HepG2 (cell line): ENCODE data around the gene MAEA. TPM values are rescaled to one million over a fixed set of nuclear protein-coding genes. Genes with fewer than 3 reads are reported as not detected.

Source experiments
- ATAC-seq: fragments of 200-7000 bp; cut with Tn5 transposase; 3 replicates; pipeline ENCODE4 v1.9.1; 2020; ENCODE audit warnings: mild to moderate bottlenecking, moderate library complexity
- BruUV-seq: library from RNA; stranded (reverse); fragments of 400-500 nt; replicated peaks from 2 replicates; lab custom pipeline; 2021; lab: Mats Ljungman, UMichigan
- CTCF ChIA-PET: fragments of 300-600 bp; formaldehyde crosslinking; extraction: SDS; loops from one replicate; lab custom pipeline; 2021; ENCODE audit warnings: low total read pairs, inconsistent platforms, low intra/inter-chr PET ratio; lab: Yijun Ruan, JAX
- POLR2A ChIA-PET: fragments of 350-600 bp; sonication (Branson Sonifier 250); formaldehyde crosslinking; loops from one replicate; lab custom pipeline; 2020; ENCODE audit warnings: antibody characterized with exemption, inconsistent platforms; lab: Yijun Ruan, JAX
- DNase-seq: peaks from one replicate; pipeline ENCODE4 v3.0.0-alpha.2; 2015; ENCODE audit warnings: low spot score
- FAIRE-seq: peaks from 3 replicates; lab custom pipeline; 2011; peaks lifted over from hg19 to GRCh38; lab: Jason Lieb, UNC
- H2AFZ ChIP-seq: one replicate; pipeline ENCODE4 v1.6.1; 2011; ENCODE audit warnings: low read length, inconsistent platforms
- H3K27ac ChIP-seq: fragments of 300-600 bp; 3 replicates; pipeline ENCODE4 v1.8.0; 2011; ENCODE audit warnings: mixed run types, mild to moderate bottlenecking, mixed read lengths, low read length, inconsistent platforms; ENCODE audit not compliant: insufficient read depth; ENCODE audit errors: extremely low read length
- H3K27me3 ChIP-seq, 2 experiments: fragments of 200-600 bp in 1 of 2; 2 replicates in 1 of 2; 3 replicates in 1 of 2; pipeline versions ENCODE4 v1.6.0 to v1.8.0; 2011; ENCODE audit warnings: low read length in 2 of 2, mild to moderate bottlenecking in 2 of 2, moderate library complexity in 2 of 2, inconsistent platforms in 1 of 2; ENCODE audit not compliant: insufficient read depth in 2 of 2, control insufficient read depth in 1 of 2
- H3K36me3 ChIP-seq, 2 experiments: fragments of 200-600 bp in 1 of 2; replicated peaks in 1 of 2; 2 replicates in 1 of 2; 3 replicates in 1 of 2; pipeline versions ENCODE4 v1.5.1 to v1.8.0; 2011; ENCODE audit warnings: low read length in 2 of 2, inconsistent platforms in 1 of 2; ENCODE audit not compliant: insufficient read depth in 2 of 2, control insufficient read depth in 1 of 2
- H3K4me1 ChIP-seq: 2 replicates; pipeline ENCODE4 v1.5.1; 2012; ENCODE audit warnings: low read length, inconsistent platforms; ENCODE audit not compliant: insufficient read depth
- H3K4me2 ChIP-seq: 2 replicates; pipeline ENCODE4 v1.6.0; 2011; ENCODE audit warnings: low read depth, low read length, inconsistent platforms
- H3K4me3 ChIP-seq, 3 experiments: fragments of 200-600 bp in 1 of 3; sonication (generic), shearing (Covaris generic) in 1 of 3; replicated peaks in 1 of 3; 2 replicates each; pipeline ENCODE4 v1.5.1; 2011 to 2016; ENCODE audit warnings: low read length in 3 of 3, inconsistent platforms in 2 of 3, low read depth in 2 of 3, mild to moderate bottlenecking in 2 of 3, control low read depth in 1 of 3, mixed read lengths in 1 of 3; ENCODE audit not compliant: insufficient read depth in 1 of 3
- H3K79me2 ChIP-seq: one replicate; pipeline ENCODE4 v1.6.1; 2011; ENCODE audit warnings: low read length, inconsistent platforms; ENCODE audit not compliant: insufficient read depth
- H3K9ac ChIP-seq: 2 replicates; pipeline ENCODE4 v1.6.0; 2011; ENCODE audit warnings: mild to moderate bottlenecking, low read depth, low read length, inconsistent platforms; ENCODE audit not compliant: insufficient read depth
- H3K9me3 ChIP-seq: 2 replicates; pipeline ENCODE4 v1.5.1; 2012; ENCODE audit warnings: mild to moderate bottlenecking, low read length
- H4K20me1 ChIP-seq: 2 replicates; pipeline ENCODE4 v1.6.0; 2011; ENCODE audit warnings: inconsistent platforms, mild to moderate bottlenecking, low read length, moderate library complexity; ENCODE audit not compliant: insufficient read depth
- BCL6 ChIP-seq: IDR thresholded peaks from 2 replicates; pipeline ENCODE4 v1.6.1; 2016; ENCODE audit warnings: missing genetic modification reagents, missing compliant biosample characterization
- HOXD1 ChIP-seq: sonication (generic); formaldehyde crosslinking; IDR thresholded peaks from 2 replicates; pipeline ENCODE4 v1.5.0; 2020; ENCODE audit warnings: missing genetic modification reagents
- NFRKB ChIP-seq: fragments of 450-650 bp; IDR thresholded peaks from 2 replicates; pipeline ENCODE4 v1.6.1; 2017
- TSC22D2 ChIP-seq: sonication (generic); formaldehyde crosslinking; IDR thresholded peaks from 2 replicates; pipeline ENCODE4 v1.5.1; 2020; ENCODE audit warnings: missing genetic modification reagents, mild to moderate bottlenecking, borderline replicate concordance
- U2AF1 ChIP-seq: fragments of 200-400 bp; formaldehyde crosslinking; optimal IDR thresholded peaks from 2 replicates; pipeline ENCODE3; 2017; ENCODE audit warnings: mild to moderate bottlenecking, low read depth, low read length
- ZHX1 ChIP-seq: sonication (generic); formaldehyde crosslinking; IDR thresholded peaks from 2 replicates; pipeline ENCODE4 v1.8.1; 2022; ENCODE audit warnings: low read depth, mild to moderate bottlenecking, missing genetic modification reagents
- ZNF335 ChIP-seq: sonication (generic); formaldehyde crosslinking; IDR thresholded peaks from 2 replicates; pipeline ENCODE4 v1.4.0; 2020; ENCODE audit warnings: missing genetic modification reagents
- ZNF512B ChIP-seq: sonication (generic); formaldehyde crosslinking; IDR thresholded peaks from 2 replicates; pipeline ENCODE4 v1.5.1; 2020; ENCODE audit warnings: missing genetic modification reagents, mild to moderate bottlenecking, borderline replicate concordance
- WGBS: methylation state at CpG from one replicate; pipeline ENCODE4 v1.1.6; 2017; ENCODE audit warnings: low lambda C conversion rate; 5-methylcytosine and 5-hydroxymethylcytosine counted together
- in situ Hi-C: cut with HindIII; loops from 2 replicates; pipeline ENCODE4 v1.10.0; 2017; ENCODE audit warnings: low pct_unique_long_range_greater_than_20kb; ENCODE audit not compliant: extremely low pct_ligation_motif_present
- intact Hi-C: fragments of 100-400 bp; cut with micrococcal nuclease; formaldehyde crosslinking; loops from one replicate; pipeline ENCODE4 v1.10.0; 2022; ENCODE audit not compliant: unreplicated experiment
- polyA plus RNA-seq, 8 experiments: library from polyadenylated mRNA; depleted of rRNA in 3 of 8; stranded (reverse) in 7 of 8; unstranded in 1 of 8; fragments of >200 nt; fragmentation: Illumina TruSeq in 4 of 8; extraction: Trizol in 4 of 8; gene quantifications; 2 replicates each; pipeline versions ENCODE4 v1.2.1 to v1.2.3, GENCODE V29; 2011 to 2016; ENCODE audit warnings: low read depth in 4 of 8, missing spikeins in 1 of 8, mixed read lengths in 1 of 8; ENCODE audit not compliant: insufficient read depth in 1 of 8
- total RNA-seq, 5 experiments: library from RNA; depleted of rRNA; stranded (reverse); fragments of >200 nt; fragmentation: Illumina TruSeq; extraction: Trizol; gene quantifications; 2 replicates each; pipeline ENCODE4 v1.2.3, GENCODE V29; 2016; ENCODE audit warnings: low read depth in 1 of 5
- TF ChIP-seq, protein P1 (sequence below): sonication (generic); formaldehyde crosslinking; IDR thresholded peaks from 2 replicates; pipeline ENCODE4 v1.8.0; 2022; ENCODE audit warnings: mild to moderate bottlenecking, missing genetic modification reagents
- TF ChIP-seq, protein P2 (sequence below): sonication (generic); formaldehyde crosslinking; IDR thresholded peaks from 2 replicates; pipeline ENCODE4 v1.4.0; 2020; ENCODE audit warnings: missing genetic modification reagents, borderline replicate concordance
- TF ChIP-seq, protein P3 (sequence below): sonication (generic); formaldehyde crosslinking; conservative IDR thresholded peaks from 2 replicates; pipeline ENCODE4 v1.8.1; 2023; ENCODE audit warnings: missing genetic modification reagents

MAEA gene
- total and polyA plus RNA-seq, 2 of the 13 experiments (the other 11 are each of a cell fraction or from before 2014, with no cell fraction given), result 52.0 to 57.1 TPM

DNA sequence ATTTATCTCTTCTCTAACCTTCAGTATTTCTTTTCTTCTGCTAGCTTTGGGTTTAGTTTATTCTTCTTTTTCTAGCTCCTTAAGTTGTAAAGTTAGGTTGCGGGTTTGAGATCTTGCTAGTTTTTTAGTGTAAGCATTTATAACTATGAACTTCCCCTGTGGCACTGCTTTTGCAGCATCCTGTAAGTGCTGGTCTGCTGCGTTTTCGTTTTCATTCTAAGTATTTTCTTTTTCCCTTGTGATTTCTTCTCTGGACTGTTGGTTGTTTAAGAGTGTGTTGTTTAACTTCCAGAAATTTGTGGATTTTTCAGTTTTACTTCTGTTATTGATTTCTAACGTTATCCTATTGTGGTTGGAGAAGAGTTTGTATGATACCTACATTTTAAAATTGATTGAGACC, 29.7 kb upstream of the MAEA start:
- Histone ChIP-seq H3K9ac (no peak overlapping the region), H3K9me3 (peaks cover 11% of the 10 kb centered on the region), H3K27ac (no peak overlapping the region), H4K20me1 (no peaks in the 10 kb centered on the region), H3K4me2 (no peak overlapping the region), H3K27me3 (no peaks in the 10 kb centered on the region), H3K36me3 (no peaks in the 10 kb centered on the region), H2AFZ (no peak overlapping the region), H3K4me3 (no peak overlapping the region), H3K4me1 (no peaks in the 10 kb centered on the region), H3K79me2 (no peaks in the 10 kb centered on the region)
- in situ Hi-C loops, result no loop called here
- no peak for DNase-seq
- intact Hi-C loops, result no loop called here
- BruUV-seq, result no TSS peak
- ChIA-PET CTCF (no interaction called here), POLR2A (no interaction called here)
- 64% methylated on average over 4 of the region's 4 CpGs for WGBS
- no peak for ATAC-seq
- no peak for FAIRE-seq
- TF ChIP-seq, protein P1, sequence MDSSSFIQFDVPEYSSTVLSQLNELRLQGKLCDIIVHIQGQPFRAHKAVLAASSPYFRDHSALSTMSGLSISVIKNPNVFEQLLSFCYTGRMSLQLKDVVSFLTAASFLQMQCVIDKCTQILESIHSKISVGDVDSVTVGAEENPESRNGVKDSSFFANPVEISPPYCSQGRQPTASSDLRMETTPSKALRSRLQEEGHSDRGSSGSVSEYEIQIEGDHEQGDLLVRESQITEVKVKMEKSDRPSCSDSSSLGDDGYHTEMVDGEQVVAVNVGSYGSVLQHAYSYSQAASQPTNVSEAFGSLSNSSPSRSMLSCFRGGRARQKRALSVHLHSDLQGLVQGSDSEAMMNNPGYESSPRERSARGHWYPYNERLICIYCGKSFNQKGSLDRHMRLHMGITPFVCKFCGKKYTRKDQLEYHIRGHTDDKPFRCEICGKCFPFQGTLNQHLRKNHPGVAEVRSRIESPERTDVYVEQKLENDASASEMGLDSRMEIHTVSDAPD (CRISPR knock-in tag), result no peak
- TF ChIP-seq, protein P2, sequence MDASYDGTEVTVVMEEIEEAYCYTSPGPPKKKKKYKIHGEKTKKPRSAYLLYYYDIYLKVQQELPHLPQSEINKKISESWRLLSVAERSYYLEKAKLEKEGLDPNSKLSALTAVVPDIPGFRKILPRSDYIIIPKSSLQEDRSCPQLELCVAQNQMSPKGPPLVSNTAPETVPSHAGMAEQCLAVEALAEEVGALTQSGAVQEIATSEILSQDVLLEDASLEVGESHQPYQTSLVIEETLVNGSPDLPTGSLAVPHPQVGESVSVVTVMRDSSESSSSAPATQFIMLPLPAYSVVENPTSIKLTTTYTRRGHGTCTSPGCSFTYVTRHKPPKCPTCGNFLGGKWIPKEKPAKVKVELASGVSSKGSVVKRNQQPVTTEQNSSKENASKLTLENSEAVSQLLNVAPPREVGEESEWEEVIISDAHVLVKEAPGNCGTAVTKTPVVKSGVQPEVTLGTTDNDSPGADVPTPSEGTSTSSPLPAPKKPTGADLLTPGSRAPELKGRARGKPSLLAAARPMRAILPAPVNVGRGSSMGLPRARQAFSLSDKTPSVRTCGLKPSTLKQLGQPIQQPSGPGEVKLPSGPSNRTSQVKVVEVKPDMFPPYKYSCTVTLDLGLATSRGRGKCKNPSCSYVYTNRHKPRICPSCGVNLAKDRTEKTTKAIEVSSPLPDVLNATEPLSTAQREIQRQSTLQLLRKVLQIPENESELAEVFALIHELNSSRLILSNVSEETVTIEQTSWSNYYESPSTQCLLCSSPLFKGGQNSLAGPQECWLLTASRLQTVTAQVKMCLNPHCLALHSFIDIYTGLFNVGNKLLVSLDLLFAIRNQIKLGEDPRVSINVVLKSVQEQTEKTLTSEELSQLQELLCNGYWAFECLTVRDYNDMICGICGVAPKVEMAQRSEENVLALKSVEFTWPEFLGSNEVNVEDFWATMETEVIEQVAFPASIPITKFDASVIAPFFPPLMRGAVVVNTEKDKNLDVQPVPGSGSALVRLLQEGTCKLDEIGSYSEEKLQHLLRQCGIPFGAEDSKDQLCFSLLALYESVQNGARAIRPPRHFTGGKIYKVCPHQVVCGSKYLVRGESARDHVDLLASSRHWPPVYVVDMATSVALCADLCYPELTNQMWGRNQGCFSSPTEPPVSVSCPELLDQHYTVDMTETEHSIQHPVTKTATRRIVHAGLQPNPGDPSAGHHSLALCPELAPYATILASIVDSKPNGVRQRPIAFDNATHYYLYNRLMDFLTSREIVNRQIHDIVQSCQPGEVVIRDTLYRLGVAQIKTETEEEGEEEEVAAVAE (CRISPR knock-in tag), result no peak
- no peak for TF ChIP-seq ZHX1 (CRISPR knock-in tag)
- no peak for TF ChIP-seq U2AF1
- TF ChIP-seq NFRKB, result no peak
- no peak for TF ChIP-seq ZNF512B (CRISPR knock-in tag)
- TF ChIP-seq HOXD1, result no peak
- TF ChIP-seq ZNF335 (CRISPR knock-in tag), result no peak
- no peak for TF ChIP-seq BCL6
- TF ChIP-seq TSC22D2 (CRISPR knock-in tag), result no peak
- TF ChIP-seq, protein P3, sequence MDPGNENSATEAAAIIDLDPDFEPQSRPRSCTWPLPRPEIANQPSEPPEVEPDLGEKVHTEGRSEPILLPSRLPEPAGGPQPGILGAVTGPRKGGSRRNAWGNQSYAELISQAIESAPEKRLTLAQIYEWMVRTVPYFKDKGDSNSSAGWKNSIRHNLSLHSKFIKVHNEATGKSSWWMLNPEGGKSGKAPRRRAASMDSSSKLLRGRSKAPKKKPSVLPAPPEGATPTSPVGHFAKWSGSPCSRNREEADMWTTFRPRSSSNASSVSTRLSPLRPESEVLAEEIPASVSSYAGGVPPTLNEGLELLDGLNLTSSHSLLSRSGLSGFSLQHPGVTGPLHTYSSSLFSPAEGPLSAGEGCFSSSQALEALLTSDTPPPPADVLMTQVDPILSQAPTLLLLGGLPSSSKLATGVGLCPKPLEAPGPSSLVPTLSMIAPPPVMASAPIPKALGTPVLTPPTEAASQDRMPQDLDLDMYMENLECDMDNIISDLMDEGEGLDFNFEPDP, result no peak
